K562 (cell line): Measurements from ENCODE around the gene CEP70. TPM values are rescaled to one million over a fixed set of nuclear protein-coding genes. Genes with fewer than 3 reads are reported as not detected.

Experiments
- ATAC-seq: fragments of 200-7000 bp; cut with Tn5 transposase; 3 replicates; pipeline ENCODE4 v1.9.1; 2020; ENCODE audit warnings: moderate library complexity
- BruUV-seq: library from RNA; stranded (reverse); fragments of 400-500 nt; replicated peaks from 2 replicates; lab custom pipeline; 2021; lab: Mats Ljungman, UMichigan
- CTCF ChIA-PET: fragments of 300-600 bp; formaldehyde crosslinking; extraction: SDS; loops from one replicate; lab custom pipeline; 2021; ENCODE audit warnings: low intra/inter-chr PET ratio; lab: Yijun Ruan, JAX
- POLR2A ChIA-PET: fragments of 300-600, 350-650 bp; sonication (Branson Sonifier 250); formaldehyde crosslinking; extraction: SDS; loops from one replicate; lab custom pipeline; 2021; ENCODE audit warnings: antibody characterized with exemption, inconsistent platforms; lab: Yijun Ruan, JAX
- DNase-seq, 4 experiments: peaks; one replicate each; pipeline versions ENCODE4 v3.0.0 to v3.0.0-alpha.2; 2011 to 2018; ENCODE audit warnings: low spot score in 3 of 4, mixed read lengths in 3 of 4; ENCODE audit errors: extremely low read depth in 1 of 4
- FAIRE-seq: peaks from 2 replicates; lab custom pipeline; 2011; peaks lifted over from hg19 to GRCh38; lab: Jason Lieb, UNC
- H2AFZ ChIP-seq: 2 replicates; pipeline ENCODE4 v1.6.0; 2011; ENCODE audit warnings: low read depth, low read length, control low read depth, inconsistent platforms
- H3K27ac ChIP-seq: fragments of 200-600 bp; 3 replicates; pipeline ENCODE4 v1.8.0; 2011; ENCODE audit warnings: low read depth, mild to moderate bottlenecking, control low read depth, inconsistent platforms, low read length, moderate library complexity, mixed read lengths; ENCODE audit errors: extremely low read depth
- H3K27me3 ChIP-seq, 2 experiments: fragments of 300-600 bp in 1 of 2; 2 replicates in 1 of 2; 3 replicates in 1 of 2; pipeline versions ENCODE4 v1.6.0 to v1.8.0; 2011; ENCODE audit warnings: inconsistent platforms in 2 of 2, low read length in 2 of 2, mild to moderate bottlenecking in 1 of 2, mixed read lengths in 1 of 2, moderate library complexity in 1 of 2; ENCODE audit not compliant: control insufficient read depth in 2 of 2, insufficient read depth in 2 of 2
- H3K36me3 ChIP-seq: fragments of 300-600 bp; 3 replicates; pipeline ENCODE4 v1.8.0; 2011; ENCODE audit warnings: mild to moderate bottlenecking, low read length, inconsistent platforms; ENCODE audit not compliant: control insufficient read depth, insufficient read depth
- H3K4me1 ChIP-seq, 2 experiments: fragments of 200-600 bp in 1 of 2; replicated peaks in 1 of 2; 2 replicates in 1 of 2; 3 replicates in 1 of 2; pipeline versions ENCODE4 v1.5.1 to v1.8.0; 2011; ENCODE audit warnings: inconsistent platforms in 2 of 2, low read length in 2 of 2, mild to moderate bottlenecking in 1 of 2, mixed read lengths in 1 of 2, moderate library complexity in 1 of 2; ENCODE audit not compliant: control insufficient read depth in 2 of 2, insufficient read depth in 2 of 2
- H3K4me2 ChIP-seq: 2 replicates; pipeline ENCODE4 v1.6.1; 2011; ENCODE audit warnings: low read length, control low read depth, inconsistent platforms, mixed read lengths; ENCODE audit not compliant: insufficient read depth
- H3K4me3 ChIP-seq: fragments of 200-600 bp; sonication (generic), shearing (Covaris generic); 2 replicates; pipeline ENCODE4 v1.5.1; 2016; ENCODE audit warnings: control low read depth, inconsistent platforms
- H3K79me2 ChIP-seq: fragments of 200-600 bp; 3 replicates; pipeline ENCODE4 v1.8.0; 2011; ENCODE audit warnings: low read length, inconsistent platforms; ENCODE audit not compliant: control insufficient read depth, insufficient read depth
- H3K9ac ChIP-seq, 2 experiments: 2 replicates each; pipeline versions ENCODE4 v1.6.0 to v1.6.1; 2011; ENCODE audit warnings: low read depth in 2 of 2, low read length in 2 of 2, control low read depth in 1 of 2, inconsistent platforms in 1 of 2, mild to moderate bottlenecking in 1 of 2, mixed read lengths in 1 of 2; ENCODE audit not compliant: insufficient read depth in 1 of 2
- H3K9me1 ChIP-seq: one replicate; pipeline ENCODE4 v1.6.0; 2011; ENCODE audit warnings: inconsistent platforms, mild to moderate bottlenecking, low read length, moderate library complexity; ENCODE audit not compliant: control insufficient read depth, insufficient read depth
- H3K9me3 ChIP-seq: replicated peaks from 2 replicates; pipeline ENCODE4 v1.5.1; 2011; ENCODE audit warnings: low read depth, low read length, inconsistent platforms; ENCODE audit not compliant: control insufficient read depth, insufficient read depth
- H4K20me1 ChIP-seq: replicated peaks from 2 replicates; pipeline ENCODE4 v1.6.1; 2011; ENCODE audit warnings: low read length, inconsistent platforms, mixed read lengths; ENCODE audit not compliant: control insufficient read depth, insufficient read depth
- ASH1L ChIP-seq: fragments of 450-650 bp; IDR thresholded peaks from 2 replicates; pipeline ENCODE4 v1.6.1; 2018; ENCODE audit warnings: borderline replicate concordance, mild to moderate bottlenecking, low read depth; ENCODE audit not compliant: partially characterized antibody
- BHLHE40 ChIP-seq: IDR thresholded peaks from 2 replicates; pipeline ENCODE4 v1.6.1; 2011; ENCODE audit warnings: low read length, improper control_type of control experiment
- CREM ChIP-seq: IDR thresholded peaks from 2 replicates; pipeline ENCODE4 v1.6.1; 2014; ENCODE audit warnings: antibody characterized with exemption, low read depth
- FOXM1 ChIP-seq, 2 experiments: fragments of 450-650 bp in 1 of 2; sonication (generic) in 1 of 2; formaldehyde crosslinking in 1 of 2; IDR thresholded peaks; 2 replicates each; pipeline versions ENCODE4 v1.6.1 to v1.9.0; 2017 to 2022; ENCODE audit warnings: low read depth in 2 of 2, mild to moderate bottlenecking in 2 of 2, missing genetic modification reagents in 1 of 2, moderate library complexity in 1 of 2
- HSF4 ChIP-seq: fragments of 250-450 bp; sonication (Bioruptor Pico); IDR thresholded peaks from 2 replicates; pipeline ENCODE4 v2.1.2; 2022; ENCODE audit warnings: mild to moderate bottlenecking, moderate library complexity, borderline replicate concordance
- KAT8 ChIP-seq: fragments of 450-650 bp; IDR thresholded peaks from 2 replicates; pipeline ENCODE4 v1.6.1; 2016; ENCODE audit warnings: low read depth, mild to moderate bottlenecking
- STAT5B ChIP-seq: fragments of 250-450 bp; sonication (Bioruptor Pico); IDR thresholded peaks from 2 replicates; pipeline ENCODE4 v1.8.0; 2021; ENCODE audit warnings: mild to moderate bottlenecking, inconsistent platforms
- WGBS: fragments of 100-300 bp; shearing (Covaris generic); methylation state at CpG from one replicate; pipeline ENCODE4 v1.1.6; 2016; ENCODE audit warnings: low coverage, mixed read lengths; ENCODE audit not compliant: insufficient coverage; ENCODE audit errors: missing lambda C conversion rate; 5-methylcytosine and 5-hydroxymethylcytosine counted together
- in situ Hi-C: fragments of 300-500 bp; cut with MboI; formaldehyde crosslinking; loops from 4 replicates; pipeline ENCODE4 v1.15.0; 2018; ENCODE audit warnings: inconsistent platforms, mixed read lengths
- intact Hi-C: fragments of 100-400 bp; cut with micrococcal nuclease; formaldehyde crosslinking; loops from 2 replicates; pipeline ENCODE4 v1.14.2; 2022
- polyA plus RNA-seq, 8 experiments: library from polyadenylated mRNA; depleted of rRNA in 4 of 8; stranded (reverse) in 5 of 8; unstranded in 3 of 8; fragments of >200 nt; fragmentation: Nextera tagmentation in 2 of 8; fragmentation: Illumina TruSeq in 1 of 8; extraction: Ambion mirVana in 2 of 8; extraction: Trizol in 1 of 8; gene quantifications; 2 replicates each; pipeline versions ENCODE4 v1.2.1 to v1.2.3, GENCODE V29; 2011 to 2014; ENCODE audit warnings: inconsistent platforms in 1 of 8, missing spikeins in 1 of 8
- total RNA-seq, 7 experiments: library from RNA; depleted of rRNA in 6 of 7; stranded (reverse); fragments of >200 nt in 6 of 7; fragmentation: Illumina TruSeq in 2 of 7; extraction: Trizol in 2 of 7; gene quantifications; 2 replicates each; pipeline versions ENCODE4 v1.2.1 to v1.2.3, GENCODE V29; 2011 to 2021; ENCODE audit warnings: low replicate concordance in 1 of 7

The CEP70 gene
- total and polyA plus RNA-seq, 9 of the 15 experiments (the other 6 are each of a cell fraction or from before 2014, with no cell fraction given): 16.1 to 31.5 (median 23.4) TPM

DNA sequence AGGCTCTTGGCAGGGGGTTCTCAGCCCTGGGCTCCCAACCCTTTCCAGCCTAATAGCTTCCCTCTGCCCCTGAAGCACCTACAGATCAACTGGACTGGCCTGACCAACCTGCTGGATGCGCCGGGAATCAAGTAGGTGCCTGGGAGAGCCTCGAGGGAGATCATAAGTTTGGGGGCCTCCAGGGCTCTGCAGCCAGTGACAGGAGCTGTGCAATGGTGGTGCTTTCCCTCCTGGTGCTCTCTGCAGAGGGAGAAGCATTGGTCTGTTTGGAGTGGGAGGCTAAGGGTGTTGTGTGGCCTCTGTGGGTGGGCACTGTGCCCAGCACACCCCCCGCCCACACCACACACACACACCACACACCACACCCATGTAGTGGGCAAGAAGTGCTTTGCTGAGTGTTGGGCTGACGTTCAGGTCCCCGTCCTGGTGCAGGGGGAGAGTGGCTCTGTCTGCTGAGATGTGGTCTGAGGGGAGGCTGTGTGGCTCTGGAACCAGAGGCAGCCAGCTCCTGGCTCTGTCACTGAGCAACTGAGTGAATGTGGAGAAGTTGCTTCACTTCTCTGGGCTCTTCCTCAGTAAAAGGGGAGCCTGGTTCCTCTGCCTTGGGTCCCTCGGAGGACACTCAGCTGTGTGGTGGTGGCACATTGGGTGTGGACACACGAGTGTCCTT is 133.4 kb downstream of the CEP70 start:
- CTCF ChIA-PET: no interaction called here
- POLR2A ChIA-PET: no interaction called here
- in situ Hi-C loops: loop anchor here (10.0 kb wide), 1 partner anchor 474 kb away; no protein-coding TSS in a partner anchor
- no peak for TF ChIP-seq ASH1L
- no peak for TF ChIP-seq STAT5B (CRISPR knock-in tag)
- TF ChIP-seq HSF4 (CRISPR knock-in tag): no peak
- TF ChIP-seq BHLHE40: no peak
- no peak for TF ChIP-seq KAT8
- TF ChIP-seq CREM: no peak
- TF ChIP-seq FOXM1 (IDR thresholded peaks at IDR 0.05; ENCODE audit: low read depth): no peak
- TF ChIP-seq FOXM1 (CRISPR knock-in tag; IDR thresholded peaks at IDR 0.05; ENCODE audit: low read depth): no peak
- no peaks in the 10 kb centered on the region for H3K9me3 ChIP-seq
- H3K36me3 ChIP-seq: no peaks in the 10 kb centered on the region
- 3% methylated on average over 8 of the region's 8 CpGs for WGBS
- intact Hi-C loops: loop anchor here (5.0 kb wide), 2 partner anchors 43 to 462 kb away; no protein-coding TSS in a partner anchor
- no peaks in the 10 kb centered on the region for H3K9me1 ChIP-seq
- ATAC-seq (no peak), FAIRE-seq (no peak), DNase-seq (no peak)
- no peak overlapping the region for H3K4me3 ChIP-seq
- H3K4me1 ChIP-seq: peaks cover 0 to 4% of the 10 kb centered on the region in 2 experiments; a peak in 2 of 5 replicates
- H2AFZ ChIP-seq: no peak overlapping the region
- H3K79me2 ChIP-seq: no peaks in the 10 kb centered on the region
- no peak overlapping the region for H3K4me2 ChIP-seq
- 0 out of 2 replicates have a peak, but pooled peaks cover 4% of the 10 kb centered on the region for H4K20me1 ChIP-seq
- no peak overlapping the region for H3K27ac ChIP-seq
- no TSS peak for BruUV-seq
- no peak overlapping the region; a peak in 1 of 4 replicates for H3K9ac ChIP-seq
- peaks cover 0 to 40% of the 10 kb centered on the region in 2 experiments; a peak in 3 of 5 replicates for H3K27me3 ChIP-seq
